ENCODE results near the gene IKZF2. TPM values are rescaled to one million over a fixed set of nuclear protein-coding genes. Genes with fewer than 3 reads are reported as not detected.

IKZF2 gene
- total and polyA plus RNA-seq, 9 of the 15 experiments (the other 6 are each of a cell fraction or from before 2014, with no cell fraction given): 0.04 to 0.54 (median 0.22) TPM

- Histone ChIP-seq H3K9ac (ENCODE audit: insufficient read depth in 1 of 2, low read depth in 2 of 2, low read length in 2 of 2) (no peak overlapping the region), H3K27ac (ENCODE audit: extremely low read depth, low read depth, low read length) (no peak overlapping the region), H3K9me1 (ENCODE audit: control insufficient read depth, insufficient read depth, low read length) (no peaks in the 10 kb centered on the region), H3K9me3 (replicated peaks; ENCODE audit: control insufficient read depth, insufficient read depth, low read depth, low read length) (no peaks in the 10 kb centered on the region), H3K36me3 (ENCODE audit: control insufficient read depth, insufficient read depth, low read length) (no peaks in the 10 kb centered on the region), H3K4me3 (no peak overlapping the region), H3K79me2 (ENCODE audit: control insufficient read depth, insufficient read depth, low read length) (no peaks in the 10 kb centered on the region), H3K4me2 (ENCODE audit: insufficient read depth, low read length) (no peak overlapping the region), H4K20me1 (replicated peaks; ENCODE audit: control insufficient read depth, insufficient read depth, low read length) (no peaks in the 10 kb centered on the region), H2AFZ (ENCODE audit: low read depth, low read length) (no peak overlapping the region), H3K27me3 (ENCODE audit: control insufficient read depth in 2 of 2, insufficient read depth in 2 of 2, low read length in 2 of 2) (no peaks in the 10 kb centered on the region), H3K4me1 (replicated peaks in 1 of 2; ENCODE audit: control insufficient read depth in 2 of 2, insufficient read depth in 2 of 2, low read length in 2 of 2) (no peaks in the 10 kb centered on the region)
- 0% methylated on average over 1 of the region's 1 CpG for WGBS (ENCODE audit: insufficient coverage, low coverage, missing lambda C conversion rate)
- ATAC-seq: no peak
- no peak for FAIRE-seq
- no peak for DNase-seq (ENCODE audit: extremely low read depth in 1 of 4, low spot score in 3 of 4)
- BruUV-seq (replicated peaks): no TSS peak
- POLR2A ChIA-PET: no interaction called here
- intact Hi-C loops (cut with micrococcal nuclease) (no loop called here), in situ Hi-C loops (cut with MboI) (no loop called here)
- CTCF ChIA-PET (ENCODE audit: low intra/inter-chr PET ratio): no interaction called here
- TF ChIP-seq E2F1 (CRISPR knock-in tag; IDR thresholded peaks at IDR 0.05) (no peak), BCOR (IDR thresholded peaks at IDR 0.05) (no peak), TAL1 (IDR thresholded peaks at IDR 0.05) (no peak), U2AF2 (optimal IDR thresholded peaks at IDR 0.05; ENCODE audit: low read depth, low read length) (no peak), IRF9 (tag; IDR thresholded peaks at IDR 0.05) (no peak), ZNF778 (CRISPR knock-in tag; IDR thresholded peaks at IDR 0.05) (no peak), ZNF830 (CRISPR knock-in tag; IDR thresholded peaks at IDR 0.05) (no peak), NKRF (IDR thresholded peaks at IDR 0.05; ENCODE audit: borderline replicate concordance) (no peak), ZNF449 (CRISPR knock-in tag; IDR thresholded peaks at IDR 0.05) (no peak), TBP (optimal IDR thresholded peaks at IDR 0.05; ENCODE audit: low read depth, low read length) (no peak), ZNF239 (CRISPR knock-in tag; IDR thresholded peaks at IDR 0.05) (no peak), ZBTB33 (CRISPR knock-in tag; IDR thresholded peaks at IDR 0.05) (no peak), KLF1 (tag; IDR thresholded peaks at IDR 0.05) (no peak), ZNF3 (CRISPR knock-in tag; IDR thresholded peaks at IDR 0.05) (no peak), ATF4 (CRISPR knock-in tag; IDR thresholded peaks at IDR 0.05) (no peak), TRIM24 (IDR thresholded peaks at IDR 0.05) (no peak)
Measured at GRCh38 chr2:213069531-213069930, 81.9 kb downstream of the IKZF2 start.
